ENCODE data around the gene MIPOL1. TPM values are rescaled to one million over a fixed set of nuclear protein-coding genes. Genes with fewer than 3 reads are reported as not detected.

MIPOL1 gene
- total and polyA plus RNA-seq, 9 of the 15 experiments (the other 6 are each of a cell fraction or from before 2014, with no cell fraction given), result 6.7 to 21.9 (median 12.4) TPM

DNA sequence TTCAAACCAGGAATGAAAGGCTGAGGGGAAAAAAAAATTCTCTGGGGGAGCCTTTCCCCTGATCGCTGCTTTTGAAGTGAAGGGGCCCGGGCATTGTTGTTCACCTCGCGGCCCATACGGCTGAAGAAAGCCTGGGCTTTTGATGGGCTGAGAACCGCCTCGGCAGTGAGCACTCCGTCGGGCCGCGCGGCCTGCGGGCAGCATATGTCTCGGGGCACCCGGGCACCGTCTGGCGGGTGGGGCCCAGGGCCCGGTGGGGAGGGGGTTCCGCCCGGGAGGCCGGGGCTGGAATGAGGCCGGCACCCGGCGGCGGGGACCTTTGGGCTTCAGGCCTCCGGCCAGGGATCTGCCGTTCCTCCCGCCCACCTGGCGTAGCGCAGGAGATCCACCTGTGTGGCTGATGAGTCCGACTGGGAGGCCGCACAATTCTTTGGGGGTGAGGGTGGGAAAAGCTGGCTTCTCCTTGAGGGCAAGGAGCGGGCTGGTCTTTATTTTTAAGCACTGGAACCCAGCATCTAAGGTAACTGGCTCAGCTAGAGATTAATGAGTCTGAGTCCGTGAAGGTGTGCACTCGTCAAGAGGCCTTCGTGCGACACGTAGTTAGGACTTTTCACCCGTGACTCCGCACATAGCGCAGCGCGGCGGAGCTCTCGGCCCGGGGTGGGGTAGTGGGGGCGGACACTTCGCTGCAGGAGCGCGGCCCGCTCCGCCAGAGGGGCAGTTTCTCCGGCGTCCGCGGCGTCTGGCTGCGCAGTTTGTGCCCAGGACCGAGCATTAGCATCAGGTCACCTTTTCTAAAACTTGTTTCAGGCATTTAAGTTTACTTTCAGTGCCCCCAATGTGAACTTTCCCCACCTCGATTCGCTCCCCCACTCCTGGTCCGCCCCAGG is 386.7 kb downstream of the MIPOL1 start:
- H4K20me1 ChIP-seq (replicated peaks; ENCODE audit: control insufficient read depth, insufficient read depth, low read length), result no peaks in the 10 kb centered on the region
- ATAC-seq (no peak), DNase-seq (ENCODE audit: extremely low read depth in 1 of 4, low spot score in 3 of 4) (no peak), FAIRE-seq (no peak)
- H3K9me3 ChIP-seq (replicated peaks; ENCODE audit: control insufficient read depth, insufficient read depth, low read depth, low read length), result no peaks in the 10 kb centered on the region
- in situ Hi-C loops (cut with MboI) (loop anchor here (25.0 kb wide), 1 partner anchor 322 kb away; no protein-coding TSS in a partner anchor), intact Hi-C loops (cut with micrococcal nuclease) (no loop called here)
- no peaks in the 10 kb centered on the region for H3K79me2 ChIP-seq (ENCODE audit: control insufficient read depth, insufficient read depth, low read length)
- CTCF ChIA-PET (ENCODE audit: low intra/inter-chr PET ratio), result no interaction called here
- TF ChIP-seq CBX3 (IDR thresholded peaks at IDR 0.05; ENCODE audit: borderline replicate concordance in 1 of 2, low read length in 2 of 2), result no peak
- TF ChIP-seq RBM14 (IDR thresholded peaks at IDR 0.05; ENCODE audit: borderline replicate concordance, insufficient read depth, low read depth, low read length), result no peak
- TF ChIP-seq, protein P1, sequence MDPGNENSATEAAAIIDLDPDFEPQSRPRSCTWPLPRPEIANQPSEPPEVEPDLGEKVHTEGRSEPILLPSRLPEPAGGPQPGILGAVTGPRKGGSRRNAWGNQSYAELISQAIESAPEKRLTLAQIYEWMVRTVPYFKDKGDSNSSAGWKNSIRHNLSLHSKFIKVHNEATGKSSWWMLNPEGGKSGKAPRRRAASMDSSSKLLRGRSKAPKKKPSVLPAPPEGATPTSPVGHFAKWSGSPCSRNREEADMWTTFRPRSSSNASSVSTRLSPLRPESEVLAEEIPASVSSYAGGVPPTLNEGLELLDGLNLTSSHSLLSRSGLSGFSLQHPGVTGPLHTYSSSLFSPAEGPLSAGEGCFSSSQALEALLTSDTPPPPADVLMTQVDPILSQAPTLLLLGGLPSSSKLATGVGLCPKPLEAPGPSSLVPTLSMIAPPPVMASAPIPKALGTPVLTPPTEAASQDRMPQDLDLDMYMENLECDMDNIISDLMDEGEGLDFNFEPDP (CRISPR knock-in tag; IDR thresholded peaks at IDR 0.05), result no peak
- TF ChIP-seq NBN (IDR thresholded peaks at IDR 0.05; ENCODE audit: low read depth), result no peak
- no peak for TF ChIP-seq KDM4B (IDR thresholded peaks at IDR 0.05; ENCODE audit: borderline replicate concordance in 2 of 2, low read depth in 1 of 2)
- no peak for TF ChIP-seq PHTF2 (CRISPR knock-in tag; IDR thresholded peaks at IDR 0.05)
- TF ChIP-seq JUN (IDR thresholded peaks at IDR 0.05; ENCODE audit: borderline replicate concordance, low read depth, low read length), result no peak
- no peak for TF ChIP-seq JUN (CRISPR knock-in tag; IDR thresholded peaks at IDR 0.05; ENCODE audit: borderline replicate concordance)
- TF ChIP-seq, protein P2, sequence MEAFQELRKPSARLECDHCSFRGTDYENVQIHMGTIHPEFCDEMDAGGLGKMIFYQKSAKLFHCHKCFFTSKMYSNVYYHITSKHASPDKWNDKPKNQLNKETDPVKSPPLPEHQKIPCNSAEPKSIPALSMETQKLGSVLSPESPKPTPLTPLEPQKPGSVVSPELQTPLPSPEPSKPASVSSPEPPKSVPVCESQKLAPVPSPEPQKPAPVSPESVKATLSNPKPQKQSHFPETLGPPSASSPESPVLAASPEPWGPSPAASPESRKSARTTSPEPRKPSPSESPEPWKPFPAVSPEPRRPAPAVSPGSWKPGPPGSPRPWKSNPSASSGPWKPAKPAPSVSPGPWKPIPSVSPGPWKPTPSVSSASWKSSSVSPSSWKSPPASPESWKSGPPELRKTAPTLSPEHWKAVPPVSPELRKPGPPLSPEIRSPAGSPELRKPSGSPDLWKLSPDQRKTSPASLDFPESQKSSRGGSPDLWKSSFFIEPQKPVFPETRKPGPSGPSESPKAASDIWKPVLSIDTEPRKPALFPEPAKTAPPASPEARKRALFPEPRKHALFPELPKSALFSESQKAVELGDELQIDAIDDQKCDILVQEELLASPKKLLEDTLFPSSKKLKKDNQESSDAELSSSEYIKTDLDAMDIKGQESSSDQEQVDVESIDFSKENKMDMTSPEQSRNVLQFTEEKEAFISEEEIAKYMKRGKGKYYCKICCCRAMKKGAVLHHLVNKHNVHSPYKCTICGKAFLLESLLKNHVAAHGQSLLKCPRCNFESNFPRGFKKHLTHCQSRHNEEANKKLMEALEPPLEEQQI (IDR thresholded peaks at IDR 0.05), result no peak
- TF ChIP-seq FUS (optimal IDR thresholded peaks at IDR 0.05; ENCODE audit: low read depth, low read length), result no peak
- TF ChIP-seq, protein P3, sequence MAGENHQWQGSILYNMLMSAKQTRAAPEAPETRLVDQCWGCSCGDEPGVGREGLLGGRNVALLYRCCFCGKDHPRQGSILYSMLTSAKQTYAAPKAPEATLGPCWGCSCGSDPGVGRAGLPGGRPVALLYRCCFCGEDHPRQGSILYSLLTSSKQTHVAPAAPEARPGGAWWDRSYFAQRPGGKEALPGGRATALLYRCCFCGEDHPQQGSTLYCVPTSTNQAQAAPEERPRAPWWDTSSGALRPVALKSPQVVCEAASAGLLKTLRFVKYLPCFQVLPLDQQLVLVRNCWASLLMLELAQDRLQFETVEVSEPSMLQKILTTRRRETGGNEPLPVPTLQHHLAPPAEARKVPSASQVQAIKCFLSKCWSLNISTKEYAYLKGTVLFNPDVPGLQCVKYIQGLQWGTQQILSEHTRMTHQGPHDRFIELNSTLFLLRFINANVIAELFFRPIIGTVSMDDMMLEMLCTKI (IDR thresholded peaks at IDR 0.05; ENCODE audit: partially characterized antibody), result no peak
- TF ChIP-seq ZFP1 (CRISPR knock-in tag; IDR thresholded peaks at IDR 0.05), result no peak
- TF ChIP-seq CHCHD3 (CRISPR knock-in tag; IDR thresholded peaks at IDR 0.05), result no peak
- TF ChIP-seq RAD21 (CRISPR knock-in tag; conservative IDR thresholded peaks at IDR 0.05 in 1 of 2, IDR thresholded peaks at IDR 0.05 in 1 of 2), result no peak
- H3K9ac ChIP-seq (ENCODE audit: insufficient read depth in 1 of 2, low read depth in 2 of 2, low read length in 2 of 2), result no peak overlapping the region
- BruUV-seq (replicated peaks), result no TSS peak
- 74% methylated on average over 9 of the region's 62 CpGs for WGBS (ENCODE audit: insufficient coverage, low coverage, missing lambda C conversion rate)
- no peak overlapping the region for H3K27ac ChIP-seq (ENCODE audit: extremely low read depth, low read depth, low read length)
- H2AFZ ChIP-seq (ENCODE audit: low read depth, low read length), result no peak overlapping the region
- H3K4me3 ChIP-seq, result no peak overlapping the region
- peaks cover 0 to 13% of the 10 kb centered on the region in 2 experiments; a peak in 1 of 5 replicates for H3K4me1 ChIP-seq (replicated peaks in 1 of 2; ENCODE audit: control insufficient read depth in 2 of 2, insufficient read depth in 2 of 2, low read length in 2 of 2)
- POLR2A ChIA-PET, result no interaction called here
- no peak overlapping the region for H3K4me2 ChIP-seq (ENCODE audit: insufficient read depth, low read length)
- no peaks in the 10 kb centered on the region for H3K36me3 ChIP-seq (ENCODE audit: control insufficient read depth, insufficient read depth, low read length)
- H3K27me3 ChIP-seq (ENCODE audit: control insufficient read depth in 2 of 2, insufficient read depth in 2 of 2, low read length in 2 of 2), result no peaks in the 10 kb centered on the region; a peak in 1 of 5 replicates
- no peaks in the 10 kb centered on the region for H3K9me1 ChIP-seq (ENCODE audit: control insufficient read depth, insufficient read depth, low read length)

All from K562 (cell line).